ENCODE results near the gene TSPAN19.

DNA sequence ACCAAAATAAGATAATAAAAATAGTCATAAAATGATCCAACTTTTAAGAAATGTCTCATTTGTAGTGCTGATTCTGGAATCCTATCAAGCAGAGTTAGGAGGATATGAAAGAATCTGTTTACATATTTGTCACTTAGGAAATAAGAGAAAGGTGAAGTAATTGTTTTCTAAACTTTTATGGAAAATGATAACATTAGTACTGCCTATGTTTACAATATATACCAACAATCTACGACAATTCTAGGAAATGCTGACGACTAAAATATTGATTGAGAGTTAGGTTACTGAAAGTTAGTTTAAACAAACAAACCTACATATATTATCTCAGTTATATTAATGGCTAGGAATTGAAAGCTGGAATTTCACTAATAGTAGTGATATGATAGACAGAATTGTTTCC, 18.0 kb downstream of the TSPAN19 start:
- TF ChIP-seq, protein P1, sequence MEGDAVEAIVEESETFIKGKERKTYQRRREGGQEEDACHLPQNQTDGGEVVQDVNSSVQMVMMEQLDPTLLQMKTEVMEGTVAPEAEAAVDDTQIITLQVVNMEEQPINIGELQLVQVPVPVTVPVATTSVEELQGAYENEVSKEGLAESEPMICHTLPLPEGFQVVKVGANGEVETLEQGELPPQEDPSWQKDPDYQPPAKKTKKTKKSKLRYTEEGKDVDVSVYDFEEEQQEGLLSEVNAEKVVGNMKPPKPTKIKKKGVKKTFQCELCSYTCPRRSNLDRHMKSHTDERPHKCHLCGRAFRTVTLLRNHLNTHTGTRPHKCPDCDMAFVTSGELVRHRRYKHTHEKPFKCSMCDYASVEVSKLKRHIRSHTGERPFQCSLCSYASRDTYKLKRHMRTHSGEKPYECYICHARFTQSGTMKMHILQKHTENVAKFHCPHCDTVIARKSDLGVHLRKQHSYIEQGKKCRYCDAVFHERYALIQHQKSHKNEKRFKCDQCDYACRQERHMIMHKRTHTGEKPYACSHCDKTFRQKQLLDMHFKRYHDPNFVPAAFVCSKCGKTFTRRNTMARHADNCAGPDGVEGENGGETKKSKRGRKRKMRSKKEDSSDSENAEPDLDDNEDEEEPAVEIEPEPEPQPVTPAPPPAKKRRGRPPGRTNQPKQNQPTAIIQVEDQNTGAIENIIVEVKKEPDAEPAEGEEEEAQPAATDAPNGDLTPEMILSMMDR (IDR thresholded peaks at IDR 0.05), result no peak
- no peak for TF ChIP-seq POLR2A (IDR thresholded peaks at IDR 0.05)
- no peak for TF ChIP-seq POLR2AphosphoS5 (IDR thresholded peaks at IDR 0.05)
